Sigmoid colon (tissue), 7 donors: Measurements from ENCODE around the gene TMEM61. TPM values are rescaled to one million over a fixed set of nuclear protein-coding genes. Genes with fewer than 3 reads are reported as not detected.

ENCODE experiments used
- DNase-seq: peaks from one replicate; pipeline ENCODE4 v3.0.0-alpha.2; 2019
- H3K27ac ChIP-seq, 4 donors: fragments of 200-600 bp; sonication (generic); one replicate each; pipeline ENCODE4 v1.5.1; 2016 to 2019; ENCODE audit warnings: mild to moderate bottlenecking in 1 of 4
- H3K27me3 ChIP-seq, 3 donors: fragments of 200-600 bp; sonication (generic); one replicate each; pipeline ENCODE4 v1.5.1; 2019; ENCODE audit warnings: mild to moderate bottlenecking in 1 of 3
- H3K36me3 ChIP-seq, 4 donors: fragments of 200-600 bp; sonication (generic); one replicate each; pipeline ENCODE4 v1.5.1; 2016 to 2019
- H3K4me1 ChIP-seq, 4 donors: fragments of 200-600 bp; sonication (generic); one replicate each; pipeline ENCODE4 v1.5.1; 2017 to 2019
- H3K4me3 ChIP-seq, 4 donors: fragments of 200-600 bp; sonication (generic); one replicate each; pipeline ENCODE4 v1.5.1; 2017 to 2019; ENCODE audit warnings: mild to moderate bottlenecking in 2 of 4, moderate library complexity in 1 of 4
- H3K9me3 ChIP-seq, 4 donors: fragments of 200-600 bp in 3 of 4; sonication (generic) in 3 of 4; one replicate each; pipeline versions ENCODE4 v1.5.1 to v1.6.1; 2013 to 2019
- CTCF ChIP-seq, 4 experiments: fragments of 450-650 bp in 3 of 4; fragments of 200-600 bp in 1 of 4; IDR thresholded peaks; one replicate each; pipeline ENCODE4 v1.5.1; 2016 to 2019; ENCODE audit warnings: antibody characterized with exemption in 4 of 4, mild to moderate bottlenecking in 3 of 4, moderate library complexity in 2 of 4
- EP300 ChIP-seq, 4 donors: sonication (generic); formaldehyde crosslinking; IDR thresholded peaks; one replicate each; pipeline ENCODE4 v1.6.1; 2017; ENCODE audit warnings: antibody characterized with exemption in 4 of 4
- POLR2A ChIP-seq, 2 donors: fragments of 450-650 bp; IDR thresholded peaks; one replicate each; pipeline ENCODE4 v1.6.1; 2016; ENCODE audit warnings: antibody characterized with exemption in 2 of 2, mild to moderate bottlenecking in 2 of 2, moderate library complexity in 2 of 2
- POLR2AphosphoS5 ChIP-seq, 4 donors: sonication (generic); formaldehyde crosslinking; IDR thresholded peaks; one replicate each; pipeline ENCODE4 v1.6.1; 2017; ENCODE audit warnings: antibody characterized with exemption in 4 of 4
- WGBS, 2 donors: extraction: QIAGEN DNeasy Blood & Tissue Kit; methylation state at CpG; one replicate each; pipeline ENCODE4 v1.1.7; 2013; 5-methylcytosine and 5-hydroxymethylcytosine counted together
- intact Hi-C: fragments of 100-400 bp; cut with DNase I; formaldehyde crosslinking; loops from one replicate; pipeline ENCODE4 v1.15.1; 2023
- polyA plus RNA-seq, 3 donors: library from polyadenylated mRNA; stranded (reverse); fragments of 200-250 nt; gene quantifications; one replicate each; pipeline ENCODE4 v1.2.3, GENCODE V29; 2013
- total RNA-seq, 4 donors: library from RNA; depleted of rRNA; stranded (reverse); fragments of >200 nt; gene quantifications; one replicate each; pipeline ENCODE4 v1.1.0, GENCODE V29; 2016
- donor health status: healthy with polysubstance abuse.
- donor health status: Bipolar disorder and iron deficiency.
- donor health status: healthy.

TMEM61 gene
- total and polyA plus RNA-seq, 7 donors: 0.41 to 15.3 (median 12.6) TPM; not detected in 2

- Histone ChIP-seq H3K27ac (no peak overlapping the region), H3K9me3 (no peaks in the 10 kb centered on the region), H3K4me3 (no peak overlapping the region), H3K27me3 (peaks cover 4 to 46% (median 18%) of the 10 kb centered on the region in 3 donors), H3K4me1 (peaks cover 0 to 11% (median 9%) of the 10 kb centered on the region in 4 donors), H3K36me3 (no peaks in the 10 kb centered on the region)
- DNase-seq: no peak
- WGBS, 2 donors: 69% methylated on average over 8 of the region's 8 CpGs
- TF ChIP-seq POLR2A (IDR thresholded peaks at IDR 0.05) (no peak), POLR2AphosphoS5 (IDR thresholded peaks at IDR 0.05) (no peak), EP300 (IDR thresholded peaks at IDR 0.05) (no peak), CTCF (IDR thresholded peaks at IDR 0.05) (no peak)
- intact Hi-C loops: no loop called here
Measured at GRCh38 chr1:55000110-55001085, 20.0 kb downstream of the TMEM61 start.

- intact Hi-C loops: no loop called here
- 90 to 91% methylated on average over 4 of the region's 4 CpGs for WGBS, 2 donors
- DNase-seq: no peak
- H3K4me3 ChIP-seq: no peak overlapping the region
- H3K9me3 ChIP-seq: no peaks in the 10 kb centered on the region
- peaks cover 4 to 37% (median 11%) of the 10 kb centered on the region in 3 donors for H3K27me3 ChIP-seq
- H3K27ac ChIP-seq: no peak overlapping the region
- peaks cover 0 to 9% (median 8%) of the 10 kb centered on the region in 4 donors for H3K4me1 ChIP-seq
- no peaks in the 10 kb centered on the region for H3K36me3 ChIP-seq
- TF ChIP-seq POLR2A (IDR thresholded peaks at IDR 0.05) (no peak), POLR2AphosphoS5 (IDR thresholded peaks at IDR 0.05) (no peak), EP300 (IDR thresholded peaks at IDR 0.05) (no peak), CTCF (IDR thresholded peaks at IDR 0.05) (no peak)
Measured at GRCh38 chr1:55001311-55001710, 20.9 kb downstream of the TMEM61 start.

- intact Hi-C loops: no loop called here
- no peak for TF ChIP-seq CTCF (IDR thresholded peaks at IDR 0.05)
- no peak for TF ChIP-seq POLR2A (IDR thresholded peaks at IDR 0.05)
- TF ChIP-seq POLR2AphosphoS5 (IDR thresholded peaks at IDR 0.05): no peak
- TF ChIP-seq EP300 (IDR thresholded peaks at IDR 0.05): no peak
Measured at GRCh38 chr1:55002686-55003085, 22.3 kb downstream of the TMEM61 start.

GRCh38 chr1:55005351-55006140 is 25.1 kb downstream of the TMEM61 start:
- peaks cover 0 to 2% (median 0%) of the 10 kb centered on the region in 3 donors for H3K27me3 ChIP-seq
- H3K9me3 ChIP-seq: no peaks in the 10 kb centered on the region
- no peak for DNase-seq
- H3K27ac ChIP-seq: no peak overlapping the region
- no peaks in the 10 kb centered on the region for H3K4me1 ChIP-seq
- no peaks in the 10 kb centered on the region for H3K36me3 ChIP-seq
- intact Hi-C loops: no loop called here
- TF ChIP-seq POLR2AphosphoS5 (IDR thresholded peaks at IDR 0.05) (no peak), EP300 (IDR thresholded peaks at IDR 0.05) (no peak), POLR2A (IDR thresholded peaks at IDR 0.05) (no peak), CTCF (IDR thresholded peaks at IDR 0.05) (no peak)
- 89 to 90% methylated on average over 10 of the region's 10 CpGs for WGBS, 2 donors
- H3K4me3 ChIP-seq: no peak overlapping the region

More at GRCh38 chr1:55002686-55003085, 22.3 kb downstream of the TMEM61 start:
- Histone ChIP-seq H3K4me1 (no peaks in the 10 kb centered on the region), H3K36me3 (no peaks in the 10 kb centered on the region), H3K27ac (no peak overlapping the region), H3K27me3 (peaks cover 0 to 23% (median under 1%) of the 10 kb centered on the region in 3 donors), H3K4me3 (no peak overlapping the region), H3K9me3 (no peaks in the 10 kb centered on the region)
- DNase-seq: no peak
- 51 to 56% methylated on average over 2 of the region's 2 CpGs for WGBS, 2 donors
